ENCODE measurements around the gene TWNK.

GRCh38 chr10:101005869-101006567 lies 18.7 kb downstream of the TWNK start:
- TF ChIP-seq POLR2AphosphoS5 (IDR thresholded peaks at IDR 0.05; ENCODE audit: low read depth, low read length) = no peak
- no peak for TF ChIP-seq POLR2A (IDR thresholded peaks at IDR 0.05; ENCODE audit: low read depth, low read length)

All from GM12892 (cell line).